Ascending aorta (tissue), 2 donors: ENCODE results near the gene IBTK. TPM values are rescaled to one million over a fixed set of nuclear protein-coding genes. Genes with fewer than 3 reads are reported as not detected.

Source experiments
- DNase-seq, 2 donors: peaks; one replicate each; pipeline ENCODE4 v3.0.0-alpha.2; 2019; ENCODE audit warnings: low spot score in 2 of 2
- H3K27ac ChIP-seq, 2 donors: fragments of 200-600 bp; sonication (generic); one replicate each; pipeline ENCODE4 v1.5.1; 2016 to 2017; ENCODE audit warnings: mild to moderate bottlenecking in 1 of 2
- H3K27me3 ChIP-seq: fragments of 200-600 bp; sonication (generic); one replicate; pipeline ENCODE4 v1.5.1; 2017
- H3K36me3 ChIP-seq, 2 donors: fragments of 200-600 bp; sonication (generic); one replicate each; pipeline ENCODE4 v1.5.1; 2016
- H3K4me1 ChIP-seq, 2 donors: fragments of 200-600 bp; sonication (generic); one replicate each; pipeline ENCODE4 v1.5.1; 2016 to 2017; ENCODE audit warnings: mild to moderate bottlenecking in 1 of 2
- H3K4me3 ChIP-seq, 2 donors: fragments of 200-600 bp; sonication (generic); one replicate each; pipeline ENCODE4 v1.5.1; 2016 to 2017; ENCODE audit warnings: mild to moderate bottlenecking in 1 of 2
- H3K9me3 ChIP-seq, 2 donors: fragments of 200-600 bp; sonication (generic); one replicate each; pipeline ENCODE4 v1.5.1; 2016
- CTCF ChIP-seq, 3 experiments: fragments of 200-600 bp in 2 of 3; fragments of 450-650 bp in 1 of 3; sonication (generic) in 2 of 3; IDR thresholded peaks; one replicate each; pipeline ENCODE4 v1.5.1; 2016 to 2019; ENCODE audit warnings: antibody characterized with exemption in 3 of 3, mild to moderate bottlenecking in 1 of 3, moderate library complexity in 1 of 3
- intact Hi-C: fragments of 100-400 bp; cut with DNase I; formaldehyde crosslinking; loops from one replicate; pipeline ENCODE4 v1.15.1; 2023
- total RNA-seq: library from RNA; depleted of rRNA; stranded (reverse); fragments of >200 nt; gene quantifications from one replicate; pipeline ENCODE4 v1.1.0, GENCODE V29; 2016

Gene IBTK
- total RNA-seq, 1 donor from 2014 or later: 8.8 TPM

GRCh38 chr6:82273295-82273694 is 25.8 kb upstream of the IBTK start:
- intact Hi-C loops: no loop called here
- H3K27me3 ChIP-seq: no peaks in the 10 kb centered on the region
- H3K27ac ChIP-seq: no peak overlapping the region
- H3K9me3 ChIP-seq: no peaks in the 10 kb centered on the region
- no peaks in the 10 kb centered on the region for H3K36me3 ChIP-seq
- no peak overlapping the region for H3K4me3 ChIP-seq
- no peak for DNase-seq
- H3K4me1 ChIP-seq: no peaks in the 10 kb centered on the region
- TF ChIP-seq CTCF (IDR thresholded peaks at IDR 0.05): no peak

- Histone ChIP-seq H3K9me3 (no peaks in the 10 kb centered on the region), H3K27me3 (no peaks in the 10 kb centered on the region), H3K4me3 (no peak overlapping the region), H3K27ac (no peak overlapping the region), H3K4me1 (no peaks in the 10 kb centered on the region), H3K36me3 (no peaks in the 10 kb centered on the region)
- peak; percentile 20 to 67 (median 55) for TF ChIP-seq CTCF (IDR thresholded peaks at IDR 0.05)
- intact Hi-C loops: loop anchor here (1.0 kb wide), 1 partner anchor 784 kb away; no protein-coding TSS in a partner anchor
- DNase-seq: no peak
These were observed 23.5 kb upstream of the IBTK start for GRCh38 chr6:82270881-82271635.

- Histone ChIP-seq H3K27ac (no peak overlapping the region), H3K36me3 (no peaks in the 10 kb centered on the region), H3K9me3 (no peaks in the 10 kb centered on the region), H3K27me3 (no peaks in the 10 kb centered on the region), H3K4me3 (no peak overlapping the region), H3K4me1 (no peaks in the 10 kb centered on the region)
- DNase-seq: no peak
- intact Hi-C loops: no loop called here
- TF ChIP-seq CTCF (IDR thresholded peaks at IDR 0.05): no peak
These were observed 20.8 kb upstream of the IBTK start for GRCh38 chr6:82268301-82268846.

- H3K36me3 ChIP-seq: no peaks in the 10 kb centered on the region
- H3K4me1 ChIP-seq: no peaks in the 10 kb centered on the region
- no peak overlapping the region for H3K27ac ChIP-seq
- no peak for TF ChIP-seq CTCF (IDR thresholded peaks at IDR 0.05)
- no peak overlapping the region for H3K4me3 ChIP-seq
- no peak for DNase-seq
- intact Hi-C loops: no loop called here
- no peaks in the 10 kb centered on the region for H3K27me3 ChIP-seq
- H3K9me3 ChIP-seq: no peaks in the 10 kb centered on the region
These were observed 17.3 kb upstream of the IBTK start for GRCh38 chr6:82264824-82265223.

- H3K4me1 ChIP-seq: no peaks in the 10 kb centered on the region
- intact Hi-C loops: no loop called here
- TF ChIP-seq CTCF (IDR thresholded peaks at IDR 0.05): no peak
- no peak overlapping the region for H3K27ac ChIP-seq
- H3K4me3 ChIP-seq: no peak overlapping the region
- H3K9me3 ChIP-seq: no peaks in the 10 kb centered on the region
- DNase-seq: no peak
- no peaks in the 10 kb centered on the region for H3K27me3 ChIP-seq
- H3K36me3 ChIP-seq: no peaks in the 10 kb centered on the region
These were observed 16.8 kb upstream of the IBTK start for GRCh38 chr6:82264321-82264720.
